ENCODE measurements around the gene PTPN3.
"Not testable (repeated sequence)": the region's sequence is repeated elsewhere in the genome, so short reads cannot be mapped to it uniquely, and the experiment has no call there.

PTPN3 gene

DNA sequence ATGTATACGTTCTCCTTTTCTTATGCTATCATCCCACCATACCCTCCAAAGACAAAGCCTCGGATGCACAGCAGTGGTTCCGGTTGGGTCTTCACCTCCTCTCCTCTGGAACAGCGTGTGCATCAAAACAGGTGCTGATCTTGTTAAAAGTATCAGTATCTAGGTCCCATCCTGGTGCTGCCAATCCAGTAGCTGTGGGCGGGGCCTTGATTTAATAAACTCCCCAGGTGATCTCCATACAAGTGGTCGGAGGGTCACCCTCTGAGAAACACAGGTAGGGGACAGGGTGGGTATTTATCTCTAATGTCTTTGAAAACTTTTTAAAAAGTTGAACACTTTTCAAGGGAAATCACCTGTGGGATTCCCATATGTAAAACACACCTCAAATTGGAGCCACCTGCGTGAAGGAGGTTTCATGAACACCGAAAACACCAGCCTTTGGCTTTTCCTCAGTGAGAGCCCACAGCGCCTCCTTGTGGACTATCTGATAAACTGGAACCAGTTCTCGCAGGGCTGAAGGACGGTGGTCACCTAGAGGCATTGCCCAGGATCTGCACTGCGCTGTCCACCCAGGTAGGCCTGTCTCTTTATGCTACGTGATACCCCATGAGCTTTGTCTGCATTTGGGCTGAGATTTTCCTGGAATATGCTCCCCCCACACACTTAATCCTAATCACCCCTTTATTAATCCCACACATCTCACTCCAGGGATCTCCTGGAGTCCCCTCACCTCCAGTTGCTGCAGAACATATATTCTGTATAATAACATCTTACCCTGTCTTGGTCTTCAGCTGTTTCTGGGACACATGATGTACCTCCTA, 96.7 kb downstream of the PTPN3 start:
- peak; percentile 52 for DNase-seq (ENCODE audit: low spot score)

DNA sequence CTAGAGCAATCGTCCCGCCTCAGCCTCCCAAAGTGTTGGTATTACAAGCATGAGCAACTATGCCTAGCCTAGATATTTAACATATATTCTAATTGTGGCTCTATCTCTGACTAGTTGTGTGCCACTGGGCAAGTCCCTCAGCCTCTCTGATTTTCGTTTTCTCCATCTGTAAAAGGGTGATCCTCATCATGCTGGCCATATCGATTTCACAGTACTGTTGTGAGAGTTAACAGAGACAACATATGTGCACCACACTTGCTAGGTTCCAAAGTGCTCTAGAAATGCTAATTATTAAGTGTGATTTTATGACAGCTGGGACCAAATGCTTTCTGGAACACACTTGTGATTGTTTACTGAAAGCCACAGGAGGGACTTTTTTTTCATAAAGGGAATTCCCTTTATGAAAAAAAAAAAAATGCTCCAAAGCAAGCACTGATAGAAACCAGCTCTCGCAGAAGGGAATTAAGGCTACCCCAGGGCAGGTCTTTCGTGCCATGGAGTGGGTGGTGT, 98.8 kb downstream of the PTPN3 start:
- no peak for DNase-seq (ENCODE audit: low spot score)

DNA sequence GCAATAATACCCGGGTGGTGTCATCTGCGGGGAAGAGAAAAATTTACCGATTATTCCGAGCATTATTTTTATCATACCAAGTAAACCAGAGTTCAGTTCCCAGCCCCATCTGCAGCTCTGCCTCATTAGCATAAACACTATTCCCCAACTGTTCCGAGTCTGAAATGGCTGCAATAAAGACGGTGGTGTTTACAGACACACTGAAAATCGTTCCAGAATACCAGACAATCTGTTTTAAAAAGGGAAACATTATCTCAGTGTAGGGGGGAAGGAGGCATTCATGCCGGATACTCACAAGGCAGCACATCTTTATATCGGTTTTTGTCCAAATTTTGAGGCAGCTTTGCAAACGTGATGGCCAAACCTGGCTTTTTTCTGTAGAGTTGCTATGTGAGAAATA, 106.9 kb downstream of the PTPN3 start:
- DNase-seq (ENCODE audit: low spot score): no peak

DNA sequence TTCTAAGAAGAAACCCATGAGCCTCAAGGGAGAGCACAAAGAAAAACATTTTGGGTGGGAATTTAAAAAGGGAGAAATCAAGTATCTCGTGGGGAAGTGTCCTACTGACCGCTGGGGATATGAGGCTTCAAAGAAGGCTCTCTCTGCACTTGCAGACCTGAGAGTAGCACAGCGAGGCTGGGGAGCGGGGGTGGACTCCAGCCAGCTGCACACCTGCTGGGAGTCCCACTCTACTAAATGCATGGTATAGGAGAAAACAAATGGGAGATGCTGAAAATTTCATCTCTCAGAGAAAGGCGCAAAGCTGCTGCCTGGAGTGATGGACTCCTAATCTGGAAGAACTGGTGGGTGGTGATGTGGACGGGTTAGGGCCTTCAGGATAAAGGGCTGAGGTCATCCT, 110.3 kb downstream of the PTPN3 start:
- no peak for DNase-seq (ENCODE audit: low spot score)

DNA sequence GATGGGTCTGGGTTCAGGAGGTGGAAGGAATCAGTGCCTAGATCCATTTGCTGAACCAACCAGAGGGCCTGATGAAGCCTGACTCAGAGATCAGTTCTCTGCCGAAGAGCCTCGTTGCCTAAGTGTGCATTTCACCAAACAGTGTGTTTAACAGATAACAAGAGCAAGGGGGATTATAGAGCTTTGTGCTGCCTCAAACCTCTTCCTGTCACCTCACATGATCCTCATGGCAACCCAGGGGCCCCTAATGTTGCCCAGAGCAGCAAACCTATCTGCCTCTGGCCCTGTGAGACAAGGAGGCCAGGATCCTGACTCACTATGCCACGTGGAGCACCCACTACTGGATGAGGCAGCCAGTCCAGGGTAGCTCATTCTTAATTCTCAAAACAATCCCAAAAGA, 110.9 kb downstream of the PTPN3 start:
- DNase-seq (ENCODE audit: low spot score): no peak

DNA sequence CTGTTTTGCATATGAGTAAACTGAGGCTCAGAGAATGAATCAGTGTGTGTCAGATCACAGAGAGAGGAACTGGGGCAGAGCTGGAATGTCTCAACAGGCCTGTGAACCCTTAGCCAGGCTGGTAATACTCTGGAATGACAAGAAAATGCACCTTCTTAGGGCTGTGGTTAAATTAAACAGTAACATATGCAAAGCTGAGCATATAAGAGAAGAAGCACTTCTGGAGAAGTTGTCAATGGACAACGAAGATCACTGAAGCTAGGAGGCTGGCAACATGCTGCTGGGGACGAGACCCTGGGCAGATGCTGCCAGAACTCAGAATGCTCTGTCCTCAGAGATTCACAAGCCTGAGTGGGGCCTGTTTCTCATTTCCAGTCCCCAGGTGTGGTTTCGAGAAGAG, 112.6 kb downstream of the PTPN3 start:
- DNase-seq (ENCODE audit: low spot score): no peak

DNA sequence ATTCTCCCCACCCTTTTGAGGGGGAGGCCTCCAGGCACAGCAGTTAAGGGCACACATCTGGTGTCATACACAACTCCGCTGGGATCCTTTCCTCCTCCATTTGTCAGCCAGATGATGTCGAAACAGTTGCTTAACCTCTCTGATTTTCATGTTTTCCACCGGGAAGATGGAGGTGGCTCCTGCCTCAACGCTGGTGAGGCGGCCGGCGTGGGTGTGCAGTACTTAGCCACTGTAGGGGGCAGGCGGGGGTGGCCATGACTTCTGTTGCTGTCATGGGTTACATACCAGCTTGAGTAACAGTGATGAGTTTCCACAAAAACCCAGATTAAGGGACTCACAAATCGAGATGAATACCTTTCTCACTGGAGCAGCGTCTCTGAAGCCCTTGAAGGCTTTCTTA, 114.2 kb downstream of the PTPN3 start:
- no peak for DNase-seq (ENCODE audit: low spot score)

DNA sequence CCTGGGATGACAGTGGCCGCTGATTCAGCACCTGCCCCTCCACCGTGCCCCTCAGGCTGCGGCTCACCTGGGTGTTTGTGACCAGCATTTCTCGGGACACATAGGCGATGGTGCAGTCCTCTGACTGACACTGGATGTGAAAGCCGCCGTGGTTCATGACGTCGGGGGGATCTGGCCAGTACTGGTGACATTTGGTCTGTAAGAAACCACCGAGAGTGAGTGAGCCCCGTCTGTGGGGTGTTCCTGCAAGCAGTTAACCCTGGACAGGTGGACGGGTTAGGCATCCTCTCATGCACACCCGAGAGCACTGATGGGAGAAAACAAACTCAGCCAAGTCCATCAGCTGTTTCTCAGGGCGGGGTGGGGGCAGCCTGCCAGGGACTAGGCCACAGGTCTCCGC, 114.8 kb downstream of the PTPN3 start:
- no peak for DNase-seq (ENCODE audit: low spot score)

DNA sequence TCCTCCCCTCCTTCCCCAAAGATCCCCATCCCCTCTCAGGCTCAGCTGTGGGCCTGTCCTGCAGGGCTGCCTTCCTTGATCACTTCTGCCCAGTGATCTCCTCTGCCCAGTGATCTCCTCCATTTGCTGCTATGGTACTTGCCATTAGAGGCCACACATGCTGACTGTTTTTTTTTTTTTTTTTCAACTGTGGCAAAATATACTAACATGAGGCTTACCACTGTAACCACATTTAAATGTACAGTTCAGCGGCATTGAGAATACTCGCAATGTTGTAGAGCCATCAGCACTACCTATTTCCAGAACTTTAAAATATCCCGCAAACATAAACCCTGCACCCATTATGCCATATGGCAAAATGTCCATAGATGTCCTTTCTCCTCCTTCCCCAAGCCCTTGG, 115.5 kb downstream of the PTPN3 start:
- no peak for DNase-seq (ENCODE audit: low spot score)

DNA sequence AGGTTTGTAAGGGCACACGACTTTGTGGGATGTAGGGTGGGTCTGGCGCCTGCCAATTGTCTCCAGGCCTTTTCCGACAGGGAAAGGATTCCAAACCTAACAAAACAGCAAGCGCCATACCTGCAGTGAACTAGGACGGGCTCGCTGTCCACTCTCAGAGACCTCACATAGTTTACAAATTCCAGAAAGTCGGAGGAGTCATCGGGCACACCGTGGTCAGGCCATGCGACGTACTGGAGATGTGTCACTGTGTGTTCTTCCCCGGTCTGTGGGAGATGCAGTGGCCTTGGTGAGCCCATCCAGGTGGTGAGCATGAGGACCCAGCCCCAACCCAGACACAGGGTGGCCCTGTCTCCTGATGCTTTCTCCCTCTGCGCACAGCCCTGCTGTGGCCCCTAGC, 115.9 kb downstream of the PTPN3 start:
- DNase-seq (ENCODE audit: low spot score): no peak

DNA sequence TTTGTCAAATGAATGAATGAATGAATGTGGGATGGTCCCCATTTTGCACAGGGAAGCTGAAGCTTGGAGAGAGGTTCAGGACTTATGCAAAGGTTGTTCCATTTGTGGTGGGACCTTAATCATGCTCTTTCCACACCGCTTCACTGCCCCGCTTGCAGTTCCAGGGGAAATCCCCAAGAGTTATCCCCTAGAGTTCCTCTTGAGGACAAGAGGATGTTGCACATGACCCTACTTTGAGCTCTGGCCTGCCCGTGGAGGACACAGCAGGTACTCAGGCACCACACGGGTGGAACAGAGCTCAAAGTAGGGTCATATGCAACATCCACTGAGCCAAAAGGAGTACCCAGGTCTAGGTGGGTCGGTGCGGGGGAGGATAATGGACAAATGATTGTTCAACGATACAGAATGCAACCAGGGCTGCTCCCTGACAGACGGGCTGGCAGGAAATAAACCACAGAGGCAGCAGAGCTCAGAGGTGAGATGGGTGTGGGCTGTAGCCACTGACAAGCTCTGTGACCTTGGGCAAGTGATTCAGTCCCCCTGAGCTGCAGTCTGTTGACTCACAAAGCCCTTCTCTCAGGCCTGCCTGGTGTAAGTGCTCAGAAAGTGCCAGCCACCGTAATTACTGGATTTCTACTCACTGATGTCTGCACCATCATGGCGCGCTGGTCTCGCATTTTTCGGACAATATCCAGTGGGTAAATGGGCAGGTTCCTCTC, 116.9 kb downstream of the PTPN3 start:
- no peak for DNase-seq (ENCODE audit: low spot score)

DNA sequence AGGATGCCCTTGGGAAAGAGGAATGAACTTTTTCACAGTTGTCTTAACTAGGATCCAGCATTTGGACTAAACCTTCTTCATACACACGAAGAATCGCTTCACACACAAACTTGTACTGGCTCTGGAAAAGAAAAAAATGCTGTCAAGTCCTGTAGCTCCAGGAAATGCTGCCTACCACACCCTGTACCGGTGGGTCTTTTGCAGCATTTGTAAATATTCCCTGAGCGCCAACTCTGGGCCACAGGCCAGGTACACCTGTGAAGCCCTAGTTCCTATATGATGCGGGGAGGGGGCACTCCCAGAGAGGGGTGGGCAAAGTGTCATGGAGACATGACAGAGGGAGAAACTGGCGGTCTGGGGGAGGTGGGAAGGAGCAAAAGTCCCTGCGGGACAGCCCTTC, 118.6 kb downstream of the PTPN3 start:
- no peak for DNase-seq (ENCODE audit: low spot score)

DNA sequence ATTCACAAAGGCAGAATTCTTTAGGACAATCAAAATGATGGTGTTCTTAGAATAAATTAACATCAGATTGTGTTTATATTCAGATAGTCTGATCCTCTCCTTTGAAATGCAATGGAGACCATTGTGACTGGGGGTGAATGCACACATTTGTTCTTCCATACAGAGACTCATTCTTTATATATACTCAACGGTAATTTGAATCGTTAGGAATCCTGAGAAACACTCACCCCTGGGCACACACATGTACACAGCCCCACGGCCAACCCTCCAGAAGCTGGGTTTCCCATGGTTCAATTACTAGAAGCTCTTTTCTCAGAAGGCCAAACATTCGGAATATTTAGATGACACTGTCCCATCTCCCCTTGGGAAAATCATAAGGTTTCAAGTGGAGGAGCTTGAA, 119.8 kb downstream of the PTPN3 start:
- no peak for DNase-seq (ENCODE audit: low spot score)

DNA sequence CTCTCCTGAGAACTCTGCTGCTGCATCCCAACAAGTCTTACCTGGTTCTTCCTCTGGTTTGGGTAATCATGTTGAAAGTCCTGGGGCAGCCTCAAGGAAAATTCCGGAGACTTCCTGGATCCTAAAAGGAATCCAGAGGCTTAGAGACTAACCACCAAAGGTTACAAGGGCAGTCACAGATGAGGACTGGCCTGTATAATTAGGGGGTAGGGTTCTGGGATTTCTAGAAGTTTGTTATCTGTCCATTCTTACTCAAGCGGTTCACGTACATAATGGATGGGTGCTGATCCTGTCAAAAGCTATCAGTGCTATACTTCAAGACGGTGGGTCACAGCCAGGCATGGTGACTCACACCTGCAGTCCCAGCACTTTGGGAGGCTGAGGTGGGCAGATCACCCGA, 125.9 kb downstream of the PTPN3 start:
- DNase-seq (ENCODE audit: low spot score): no peak

DNA sequence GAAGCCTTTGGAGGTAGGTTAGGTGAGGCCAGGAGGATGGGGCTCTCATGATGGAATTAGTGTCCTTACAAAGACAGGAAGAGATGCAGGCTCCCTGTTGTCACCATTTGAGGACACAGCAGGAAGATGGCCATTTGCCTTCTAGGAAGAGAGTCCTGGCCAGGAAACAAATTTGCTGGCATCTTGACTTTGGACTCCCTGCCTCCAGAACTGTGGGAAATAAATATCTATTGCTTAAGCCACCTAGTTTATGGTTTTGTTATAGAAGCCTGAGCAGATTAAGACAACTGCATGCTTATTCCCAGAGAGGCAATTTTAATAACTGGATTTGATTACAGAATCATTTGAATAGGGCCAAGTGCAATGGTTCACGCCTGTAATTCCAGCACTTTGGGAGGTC, 126.7 kb downstream of the PTPN3 start:
- DNase-seq (ENCODE audit: low spot score): no peak

DNA sequence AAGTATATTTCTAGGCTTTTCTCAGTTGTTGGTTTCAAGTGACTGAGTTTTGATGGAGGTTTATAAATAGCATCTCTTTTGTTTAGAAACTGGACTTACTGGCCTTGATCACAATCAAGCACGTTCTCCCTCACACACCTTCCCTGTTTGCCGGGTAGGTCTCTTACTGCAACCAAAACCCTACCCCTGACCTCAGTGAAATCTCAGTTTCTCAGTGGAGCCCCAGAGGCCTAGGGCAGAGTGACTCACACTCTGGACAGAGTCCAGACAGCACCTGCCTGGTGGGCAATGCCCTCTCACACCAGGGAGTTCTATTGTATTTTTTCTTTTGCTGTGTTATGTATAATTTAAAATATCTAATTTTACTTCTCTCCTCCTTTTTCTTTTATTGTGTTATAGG, 128.8 kb downstream of the PTPN3 start:
- no peak for DNase-seq (ENCODE audit: low spot score)

DNA sequence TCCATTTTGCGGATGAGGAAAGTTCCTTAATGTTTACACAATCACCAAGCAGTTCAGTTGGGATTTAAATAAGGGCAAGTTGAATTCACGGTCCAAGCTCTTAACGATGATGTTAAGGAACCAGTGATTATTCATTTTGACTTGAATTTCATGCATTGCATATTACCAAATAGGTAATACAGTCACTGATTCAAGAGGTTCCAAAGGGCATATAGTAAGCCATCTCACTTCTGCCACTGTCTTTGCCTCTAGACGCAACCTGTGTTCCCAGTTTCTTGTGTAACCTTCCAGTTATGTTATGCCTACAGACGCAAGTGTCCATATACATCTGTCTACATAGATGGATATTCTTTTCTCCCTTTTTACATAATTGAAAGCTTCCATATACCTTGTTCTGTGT, 137.3 kb downstream of the PTPN3 start:
- DNase-seq (ENCODE audit: low spot score): no peak

DNA sequence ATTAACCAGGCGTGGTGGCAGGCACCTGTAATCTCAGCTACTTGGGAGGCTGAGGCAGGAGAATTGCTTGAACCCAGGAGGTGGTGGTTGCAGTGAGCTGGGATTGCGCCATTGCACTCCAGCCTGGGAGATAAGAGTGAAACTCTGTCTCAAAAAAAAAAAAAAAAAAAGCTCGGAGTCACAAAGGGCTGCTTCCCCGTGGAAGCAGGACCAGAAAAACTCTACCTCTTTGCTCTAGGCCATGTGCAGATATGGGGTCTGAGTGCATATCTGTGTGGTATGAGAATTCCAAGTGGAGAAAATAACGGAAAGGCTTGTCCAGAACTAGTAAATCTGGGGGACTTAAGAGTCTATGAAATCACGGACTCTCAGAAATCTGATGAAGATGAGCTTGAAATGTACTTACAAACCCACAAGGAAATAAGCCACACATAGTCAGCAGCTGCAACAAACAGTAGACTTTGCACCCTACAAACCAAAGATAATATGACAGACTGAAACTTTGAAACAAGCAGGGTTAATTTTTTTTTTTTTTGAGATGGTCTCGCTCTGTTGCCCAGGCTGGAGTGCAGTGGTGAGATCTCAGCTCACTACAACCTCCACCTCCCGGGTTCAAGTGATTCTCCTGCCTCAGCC, 139.0 kb downstream of the PTPN3 start:
- not testable (repeated sequence) for DNase-seq (ENCODE audit: low spot score)

DNA sequence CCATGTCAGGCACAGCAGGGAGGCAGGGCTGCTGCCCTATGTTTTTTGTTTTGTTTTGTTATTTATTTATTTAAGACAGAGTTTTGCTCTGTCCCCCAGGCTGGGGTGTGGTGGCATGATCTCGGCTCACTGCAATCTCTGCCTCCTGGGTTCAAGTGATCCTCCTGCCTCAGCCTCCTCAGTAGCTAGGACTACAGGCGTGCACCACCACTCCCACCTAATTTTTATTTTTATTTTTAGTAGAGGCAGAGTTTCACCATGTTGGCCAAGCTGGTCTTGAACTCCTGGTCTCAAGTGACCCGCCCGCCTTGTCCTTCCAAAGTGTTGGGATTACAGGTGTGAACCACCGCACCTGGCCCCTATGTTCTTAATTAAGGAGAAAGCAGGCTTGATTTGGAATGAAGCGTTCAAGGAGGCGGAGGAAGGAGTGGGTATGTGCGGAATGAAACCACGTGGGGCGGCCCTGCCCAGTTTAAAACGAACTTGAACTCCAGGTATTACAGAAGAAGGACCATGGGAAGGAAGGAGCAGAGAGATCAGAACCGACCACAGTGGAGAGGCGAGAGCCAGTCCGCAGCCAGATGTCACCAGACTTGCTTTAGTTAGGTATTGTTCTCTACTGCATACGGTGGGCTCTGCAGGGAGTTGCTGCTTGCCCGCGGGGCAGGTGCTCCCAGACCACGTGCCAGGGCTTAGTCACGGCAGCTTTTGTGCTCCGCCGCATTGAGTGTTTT, 142.4 kb downstream of the PTPN3 start:
- DNase-seq (ENCODE audit: low spot score): no peak

DNA sequence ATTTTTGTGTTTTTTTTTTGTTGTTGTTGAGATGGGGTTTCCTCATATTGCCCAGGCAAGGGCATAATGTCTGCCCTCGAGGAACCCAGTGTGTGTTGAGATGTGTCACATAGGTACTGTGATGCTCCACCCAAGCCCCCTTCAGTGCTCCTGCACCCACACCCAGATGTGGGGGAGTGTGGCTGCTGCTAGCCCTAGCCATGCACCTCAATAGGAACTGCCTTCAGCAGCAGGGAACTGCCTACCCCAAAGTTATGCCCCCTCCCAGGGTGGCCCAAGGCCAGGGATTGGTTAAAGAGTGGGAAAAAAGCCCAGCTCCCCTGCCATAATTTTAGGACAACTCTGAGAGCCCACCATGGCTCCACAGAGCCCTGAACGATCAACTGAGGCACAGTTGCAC, 143.9 kb downstream of the PTPN3 start:
- no peak for DNase-seq (ENCODE audit: low spot score)

DNA sequence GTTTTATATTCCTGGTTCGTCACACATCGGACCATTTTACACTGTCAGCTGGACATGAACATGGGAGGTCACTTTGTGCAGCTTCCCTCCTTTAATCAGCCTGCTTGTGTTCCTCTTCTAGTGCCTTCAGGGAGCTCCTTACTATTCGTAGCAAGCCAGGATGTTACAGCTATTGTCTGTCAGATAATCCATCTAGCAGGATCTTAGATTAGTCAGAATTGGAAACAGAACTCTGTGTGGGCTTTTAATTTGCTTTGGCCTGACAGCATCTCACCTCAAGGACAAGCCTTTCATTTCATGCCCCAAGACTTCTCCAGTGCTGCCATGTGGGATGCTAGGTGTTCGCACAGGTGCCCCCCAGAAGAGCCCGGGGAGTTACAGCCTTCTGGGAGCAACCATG, 147.1 kb downstream of the PTPN3 start:
- DNase-seq (ENCODE audit: low spot score): no peak

DNA sequence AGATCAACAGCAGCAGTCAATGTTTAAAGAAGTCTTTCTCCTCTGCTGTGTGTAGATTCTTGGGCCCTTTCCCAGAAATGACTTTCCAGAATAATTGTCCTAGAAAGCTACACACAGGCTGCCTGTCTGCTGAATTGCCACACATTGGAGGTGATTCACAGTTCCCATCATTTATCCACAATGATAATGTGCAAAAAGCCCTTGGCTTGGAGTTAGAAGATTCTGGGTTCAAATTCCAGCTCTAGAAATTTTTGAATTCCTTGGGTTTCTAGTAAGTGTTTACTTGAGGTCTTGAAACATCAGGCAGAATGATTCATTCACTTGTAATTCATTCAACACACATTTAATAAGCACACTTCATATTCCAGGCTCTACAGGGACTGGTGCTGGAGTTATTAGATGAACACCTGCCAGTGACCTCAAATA, 148.7 kb downstream of the PTPN3 start:
- DNase-seq (ENCODE audit: low spot score): peak; percentile 84

Data from AG08395 (cell line).